B cell (primary cell): Measurements from ENCODE around the gene TWSG1. TPM values are rescaled to one million over a fixed set of nuclear protein-coding genes. Genes with fewer than 3 reads are reported as not detected.

ENCODE experiments used
- ATAC-seq: fragments of 200-7000 bp; cut with Tn5 transposase; one replicate; pipeline ENCODE4 v1.10.0; 2021; ENCODE audit warnings: low read depth, mild to moderate bottlenecking, moderate number of reproducible peaks, moderate library complexity
- CTCF ChIA-PET: fragments of 350-600 bp; sonication (Branson Sonifier 250); formaldehyde crosslinking; loops from one replicate; lab custom pipeline; 2021; ENCODE audit warnings: antibody characterized with exemption, inconsistent platforms; lab: Charles Lee
- POLR2A ChIA-PET: fragments of 350-600 bp; sonication (Branson Sonifier 250); formaldehyde crosslinking; loops from one replicate; lab custom pipeline; 2021; ENCODE audit warnings: antibody characterized with exemption; lab: Charles Lee
- DNase-seq: peaks from one replicate; pipeline ENCODE4 v3.0.0; 2013
- H2AFZ ChIP-seq: 2 replicates; pipeline ENCODE4 v1.6.1; 2012; ENCODE audit warnings: mild to moderate bottlenecking, low read depth, low read length; ENCODE audit not compliant: insufficient read depth, poor library complexity, severe bottlenecking
- H3K27ac ChIP-seq, 2 donors: 1 replicate in 1 of 2; 2 replicates in 1 of 2; pipeline ENCODE4 v1.5.1; 2012 to 2013; ENCODE audit warnings: low read length in 2 of 2, mild to moderate bottlenecking in 2 of 2, moderate library complexity in 1 of 2
- H3K27me3 ChIP-seq, 4 experiments: fragments of 200-600 bp in 1 of 4; sonication (generic) in 1 of 4; replicated peaks in 1 of 4; 1 replicate in 2 of 4; 2 replicates in 2 of 4; pipeline versions ENCODE4 v1.6.1 to v1.7.0; 2013 to 2016; ENCODE audit warnings: low read length in 3 of 4, mild to moderate bottlenecking in 2 of 4, mixed read lengths in 1 of 4, moderate library complexity in 1 of 4; ENCODE audit not compliant: insufficient read depth in 4 of 4, control insufficient read depth in 3 of 4; ENCODE audit errors: control extremely low read depth in 1 of 4
- H3K36me3 ChIP-seq, 2 experiments: replicated peaks in 1 of 2; 1 replicate in 1 of 2; 2 replicates in 1 of 2; pipeline versions ENCODE4 v1.6.1 to v1.7.1; 2013; ENCODE audit warnings: low read length in 1 of 2; ENCODE audit not compliant: insufficient read depth in 2 of 2, control insufficient read depth in 1 of 2; ENCODE audit errors: control extremely low read depth in 1 of 2, extremely low read depth in 1 of 2
- H3K4me1 ChIP-seq, 2 donors: fragments of 200-600 bp in 1 of 2; sonication (generic) in 1 of 2; 1 replicate in 1 of 2; 2 replicates in 1 of 2; pipeline versions ENCODE4 v1.5.1 to v1.6.1; 2013 to 2017; ENCODE audit warnings: low read length in 2 of 2; ENCODE audit not compliant: control insufficient read depth in 2 of 2, insufficient read depth in 2 of 2
- H3K4me2 ChIP-seq: replicated peaks from 2 replicates; pipeline ENCODE3; 2012; ENCODE audit warnings: mild to moderate bottlenecking, low read depth, low read length; ENCODE audit not compliant: poor library complexity, severe bottlenecking
- H3K4me3 ChIP-seq, 5 experiments: fragments of 200-600 bp in 1 of 5; sonication (generic) in 1 of 5; 1 replicate in 3 of 5; 2 replicates in 2 of 5; pipeline versions ENCODE4 v1.5.1 to v1.7.0; 2011 to 2016; ENCODE audit warnings: low read length in 4 of 5, mild to moderate bottlenecking in 4 of 5, low read depth in 2 of 5, control low read depth in 1 of 5, moderate library complexity in 1 of 5; ENCODE audit not compliant: insufficient read depth in 1 of 5; ENCODE audit errors: control extremely low read depth in 1 of 5, extremely low read depth in 1 of 5
- H3K79me2 ChIP-seq: fragments of 200-600 bp; sonication (generic); one replicate; pipeline ENCODE4 v1.6.0; 2016; ENCODE audit warnings: low read length; ENCODE audit not compliant: control insufficient read depth, insufficient read depth
- H3K9ac ChIP-seq: fragments of 200-600 bp; sonication (generic); 2 replicates; pipeline ENCODE4 v1.6.1; 2017; ENCODE audit warnings: mild to moderate bottlenecking, low read length, moderate library complexity
- H3K9me3 ChIP-seq, 3 donors: one replicate each; pipeline versions ENCODE4 v1.6.1 to v1.7.1; 2013; ENCODE audit warnings: low read length in 2 of 3; ENCODE audit not compliant: control insufficient read depth in 2 of 3, insufficient read depth in 1 of 3; ENCODE audit errors: control extremely low read depth in 1 of 3
- H4K20me1 ChIP-seq: 2 replicates; pipeline ENCODE4 v1.6.0; 2012; ENCODE audit warnings: mild to moderate bottlenecking, low read length; ENCODE audit not compliant: insufficient read depth, control insufficient read depth, poor library complexity, severe bottlenecking
- H3K27ac Mint-ChIP-seq: one replicate; pipeline ENCODE4 v1.8.0; 2021; ENCODE audit warnings: mixed read lengths
- H3K27me3 Mint-ChIP-seq: one replicate; pipeline ENCODE4 v1.8.0; 2021; ENCODE audit warnings: mixed read lengths
- H3K4me1 Mint-ChIP-seq: one replicate; pipeline ENCODE4 v1.8.0; 2021; ENCODE audit warnings: mixed read lengths
- H3K4me3 Mint-ChIP-seq: one replicate; pipeline ENCODE4 v1.8.0; 2021; ENCODE audit warnings: mixed read lengths
- H3K9me3 Mint-ChIP-seq: one replicate; pipeline ENCODE4 v1.8.0; 2022; ENCODE audit warnings: mixed read lengths; ENCODE audit not compliant: insufficient read depth
- EZH2 ChIP-seq: IDR thresholded peaks from 2 replicates; pipeline ENCODE4 v1.6.1; 2012; ENCODE audit warnings: borderline replicate concordance, low read depth, mild to moderate bottlenecking, moderate library complexity, low read length; ENCODE audit not compliant: insufficient read depth, poor library complexity, severe bottlenecking
- WGBS: methylation state at CpG from one replicate; pipeline ENCODE4 v1.1.5; 2013; ENCODE audit warnings: missing lambda C conversion rate; ENCODE audit not compliant: insufficient coverage; 5-methylcytosine and 5-hydroxymethylcytosine counted together
- intact Hi-C: fragments of 100-400 bp; cut with micrococcal nuclease; formaldehyde crosslinking; loops from one replicate; pipeline ENCODE4 v1.10.0; 2022
- polyA plus RNA-seq: library from polyadenylated mRNA; depleted of rRNA; stranded (reverse); fragments of >200 nt; gene quantifications from 2 replicates; pipeline ENCODE4 v1.2.3, GENCODE V29; 2012
- total RNA-seq, 2 donors: library from RNA; stranded (reverse); fragments of 120-200 nt in 1 of 2; gene quantifications; 1 replicate in 1 of 2; 2 replicates in 1 of 2; pipeline versions ENCODE4 v1.2.3 to v1.2.4, GENCODE V29; 2013 to 2022
- TF ChIP-seq, protein P1 (sequence below): fragments of 200-600 bp; IDR thresholded peaks from one replicate; pipeline ENCODE4 v1.8.0; 2022; ENCODE audit warnings: antibody characterized with exemption, mild to moderate bottlenecking

TWSG1 gene
- total and polyA plus RNA-seq, 2 donors (not counting 1 experiment from before 2014, with no cell fraction given) = 1.1 to 6.3 TPM

GRCh38 chr18:9379118-9379517, 44.5 kb downstream of the TWSG1 start:
- CTCF ChIA-PET = no interaction called here
- no peaks in the 10 kb centered on the region for H3K27me3 ChIP-seq
- TF ChIP-seq, protein P1, sequence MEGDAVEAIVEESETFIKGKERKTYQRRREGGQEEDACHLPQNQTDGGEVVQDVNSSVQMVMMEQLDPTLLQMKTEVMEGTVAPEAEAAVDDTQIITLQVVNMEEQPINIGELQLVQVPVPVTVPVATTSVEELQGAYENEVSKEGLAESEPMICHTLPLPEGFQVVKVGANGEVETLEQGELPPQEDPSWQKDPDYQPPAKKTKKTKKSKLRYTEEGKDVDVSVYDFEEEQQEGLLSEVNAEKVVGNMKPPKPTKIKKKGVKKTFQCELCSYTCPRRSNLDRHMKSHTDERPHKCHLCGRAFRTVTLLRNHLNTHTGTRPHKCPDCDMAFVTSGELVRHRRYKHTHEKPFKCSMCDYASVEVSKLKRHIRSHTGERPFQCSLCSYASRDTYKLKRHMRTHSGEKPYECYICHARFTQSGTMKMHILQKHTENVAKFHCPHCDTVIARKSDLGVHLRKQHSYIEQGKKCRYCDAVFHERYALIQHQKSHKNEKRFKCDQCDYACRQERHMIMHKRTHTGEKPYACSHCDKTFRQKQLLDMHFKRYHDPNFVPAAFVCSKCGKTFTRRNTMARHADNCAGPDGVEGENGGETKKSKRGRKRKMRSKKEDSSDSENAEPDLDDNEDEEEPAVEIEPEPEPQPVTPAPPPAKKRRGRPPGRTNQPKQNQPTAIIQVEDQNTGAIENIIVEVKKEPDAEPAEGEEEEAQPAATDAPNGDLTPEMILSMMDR = no peak
- TF ChIP-seq EZH2 = no peak

DNA sequence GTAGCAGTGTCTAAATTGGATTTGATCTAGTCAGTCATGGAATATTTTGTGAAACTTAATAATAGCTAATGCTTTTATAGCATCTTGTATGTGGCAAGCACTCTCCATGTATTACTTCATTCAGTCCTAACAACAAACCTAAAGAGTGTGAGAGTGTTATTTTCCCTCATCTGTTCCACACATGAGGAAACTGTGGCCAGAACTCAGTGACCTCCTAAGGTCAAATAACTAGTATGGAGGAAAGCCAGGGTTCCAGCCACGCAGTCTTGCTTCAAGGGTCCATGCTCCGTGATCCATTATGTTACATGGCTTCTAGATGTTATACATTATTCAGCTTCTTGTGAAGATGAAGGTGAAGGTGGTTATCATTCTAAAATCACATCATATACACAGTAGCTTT, 45.5 kb downstream of the TWSG1 start:
- TF ChIP-seq EZH2 = no peak
- TF ChIP-seq, protein P1 = no peak
- POLR2A ChIA-PET = no interaction called here
- Mint-ChIP-seq H3K4me1 (no peaks in the 10 kb centered on the region), H3K9me3 (peaks cover 5% of the 10 kb centered on the region), H3K27ac (no peak overlapping the region), H3K4me3 (no peak overlapping the region), H3K27me3 (no peaks in the 10 kb centered on the region)
- CTCF ChIA-PET = no interaction called here
- intact Hi-C loops = no loop called here
- ATAC-seq = no peak
- Histone ChIP-seq H3K9ac (no peak overlapping the region), H3K27ac (no peak overlapping the region), H3K79me2 (no peaks in the 10 kb centered on the region), H3K4me1 (no peaks in the 10 kb centered on the region), H3K27me3 (no peaks in the 10 kb centered on the region), H3K9me3 (no peaks in the 10 kb centered on the region), H2AFZ (no peak overlapping the region), H3K4me2 (no peak overlapping the region), H3K4me3 (no peak overlapping the region), H4K20me1 (no peaks in the 10 kb centered on the region), H3K36me3 (no peaks in the 10 kb centered on the region)
- DNase-seq = no peak
- WGBS = no CpG with 5 or more reads among the region's 2 CpGs

More at GRCh38 chr18:9379118-9379517, 44.5 kb downstream of the TWSG1 start:
- Mint-ChIP-seq H3K9me3 (peaks cover 5% of the 10 kb centered on the region), H3K27ac (no peak overlapping the region), H3K27me3 (no peaks in the 10 kb centered on the region), H3K4me1 (no peaks in the 10 kb centered on the region), H3K4me3 (no peak overlapping the region)
- H3K79me2 ChIP-seq = no peaks in the 10 kb centered on the region
- H3K27ac ChIP-seq = no peak overlapping the region
- WGBS = 83% methylated on average over 2 of the region's 6 CpGs
- H3K4me2 ChIP-seq = no peak overlapping the region
- intact Hi-C loops = no loop called here
- H3K36me3 ChIP-seq = no peaks in the 10 kb centered on the region
- no peaks in the 10 kb centered on the region for H4K20me1 ChIP-seq
- no peak overlapping the region for H3K4me3 ChIP-seq
- ATAC-seq (no peak), DNase-seq (no peak)
- H3K9me3 ChIP-seq = no peaks in the 10 kb centered on the region
- POLR2A ChIA-PET = no interaction called here
- H3K9ac ChIP-seq = no peak overlapping the region
- H2AFZ ChIP-seq = no peak overlapping the region
- no peaks in the 10 kb centered on the region for H3K4me1 ChIP-seq
